Transverse colon (tissue), 4 donors: Measurements from ENCODE around the gene DTL.

Experiments
- EP300 ChIP-seq: sonication (generic); formaldehyde crosslinking; IDR thresholded peaks from one replicate; pipeline ENCODE4 v1.6.1; 2017; ENCODE audit warnings: antibody characterized with exemption, low read depth
- POLR2A ChIP-seq: fragments of 450-650 bp; IDR thresholded peaks from one replicate; pipeline ENCODE4 v1.6.1; 2016; ENCODE audit warnings: antibody characterized with exemption, mild to moderate bottlenecking, moderate library complexity
- POLR2AphosphoS5 ChIP-seq, 3 donors: sonication (generic); formaldehyde crosslinking; IDR thresholded peaks; one replicate each; pipeline ENCODE4 v1.6.1; 2016; ENCODE audit warnings: antibody characterized with exemption in 3 of 3
- TF ChIP-seq, protein P1 (sequence below), 5 experiments: fragments of 200-600 bp in 3 of 5; fragments of 450-650 bp in 2 of 5; sonication (generic) in 3 of 5; IDR thresholded peaks; 1 replicate in 2 of 5; 2 replicates in 3 of 5; pipeline ENCODE4 v1.5.1; 2016 to 2017; ENCODE audit warnings: antibody characterized with exemption in 5 of 5, inconsistent platforms in 3 of 5, mild to moderate bottlenecking in 2 of 5, moderate library complexity in 1 of 5

DNA sequence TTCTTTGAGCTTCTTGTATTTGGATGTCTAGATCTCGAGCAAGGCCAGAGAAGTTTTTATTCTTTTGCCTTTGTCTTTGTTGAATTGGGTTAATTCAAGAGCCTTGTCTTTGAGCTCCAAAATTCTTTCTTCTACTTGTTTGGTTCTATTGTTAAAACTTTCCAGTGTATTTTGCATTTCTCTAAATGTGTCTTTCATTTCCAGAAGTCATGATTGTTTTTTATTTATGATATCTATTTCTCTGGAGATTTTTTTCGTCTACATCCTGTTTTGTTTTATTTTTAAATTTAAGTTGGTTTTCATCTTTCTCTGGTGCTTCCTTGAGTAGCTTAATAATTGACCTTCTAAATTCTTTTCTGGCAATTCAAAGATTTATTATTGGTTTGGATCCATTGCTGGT, 61.8 kb downstream of the DTL start:
- TF ChIP-seq, protein P1, sequence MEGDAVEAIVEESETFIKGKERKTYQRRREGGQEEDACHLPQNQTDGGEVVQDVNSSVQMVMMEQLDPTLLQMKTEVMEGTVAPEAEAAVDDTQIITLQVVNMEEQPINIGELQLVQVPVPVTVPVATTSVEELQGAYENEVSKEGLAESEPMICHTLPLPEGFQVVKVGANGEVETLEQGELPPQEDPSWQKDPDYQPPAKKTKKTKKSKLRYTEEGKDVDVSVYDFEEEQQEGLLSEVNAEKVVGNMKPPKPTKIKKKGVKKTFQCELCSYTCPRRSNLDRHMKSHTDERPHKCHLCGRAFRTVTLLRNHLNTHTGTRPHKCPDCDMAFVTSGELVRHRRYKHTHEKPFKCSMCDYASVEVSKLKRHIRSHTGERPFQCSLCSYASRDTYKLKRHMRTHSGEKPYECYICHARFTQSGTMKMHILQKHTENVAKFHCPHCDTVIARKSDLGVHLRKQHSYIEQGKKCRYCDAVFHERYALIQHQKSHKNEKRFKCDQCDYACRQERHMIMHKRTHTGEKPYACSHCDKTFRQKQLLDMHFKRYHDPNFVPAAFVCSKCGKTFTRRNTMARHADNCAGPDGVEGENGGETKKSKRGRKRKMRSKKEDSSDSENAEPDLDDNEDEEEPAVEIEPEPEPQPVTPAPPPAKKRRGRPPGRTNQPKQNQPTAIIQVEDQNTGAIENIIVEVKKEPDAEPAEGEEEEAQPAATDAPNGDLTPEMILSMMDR (IDR thresholded peaks at IDR 0.05) = no peak
- TF ChIP-seq POLR2A (no peak), POLR2AphosphoS5 (IDR thresholded peaks at IDR 0.05) (no peak), EP300 (no peak)
